ENCODE measurements around the gene ROPN1B. TPM values are rescaled to one million over a fixed set of nuclear protein-coding genes. Genes with fewer than 3 reads are reported as not detected.
A peak's percentile ranks its signal among the peaks of the same experiment; 100 is the strongest.
"Not testable (repeated sequence)": the region's sequence is repeated elsewhere in the genome, so short reads cannot be mapped to it uniquely, and the experiment has no call there.

Gene ROPN1B
- total RNA-seq = 1 to 10 TPM; 3.9 to 4.7 TPM

- H3K9me3 ChIP-seq, H3K27me3 ChIP-seq, H3K4me3 ChIP-seq: not testable (repeated sequence)
Measured at GRCh38 chr3:125968701-125969592, at the start of gene ROPN1B. Gene ROPN1B, plus strand, starts transcription at chr3:125969178. Its CDS starts 2,877 bp downstream, at chr3:125972055.

DNA sequence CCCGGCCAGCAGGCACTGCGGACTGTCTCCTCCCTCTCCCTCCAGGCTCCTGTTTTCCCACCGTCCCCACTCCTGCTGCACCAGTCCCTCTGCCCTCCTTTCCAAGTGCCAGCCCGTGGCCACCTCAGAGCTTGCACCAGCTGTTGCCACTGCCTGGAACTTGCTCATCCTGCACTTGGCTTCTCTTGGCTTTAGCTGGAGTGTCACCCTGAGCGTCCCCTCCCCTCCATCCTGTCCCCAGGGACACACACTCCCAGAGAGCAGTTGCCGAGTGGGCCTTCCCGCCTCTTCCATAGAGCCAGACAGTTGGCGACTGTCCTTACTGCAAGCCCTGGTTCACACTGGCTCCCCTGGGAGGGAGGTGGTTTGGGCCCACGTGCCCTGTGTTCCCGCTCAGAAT lies 48.8 kb upstream of the ROPN1B start:
- H3K27me3 ChIP-seq; H3K36me3 ChIP-seq; H3K27ac ChIP-seq; H3K9me3 ChIP-seq; H3K4me1 ChIP-seq; DNase-seq (ENCODE audit: low spot score); H3K4me3 ChIP-seq: not testable (repeated sequence)

More at GRCh38 chr3:125968701-125969592, at the start of gene ROPN1B:
- not testable (repeated sequence) for H3K36me3 ChIP-seq; H3K27ac ChIP-seq; DNase-seq (ENCODE audit: low spot score); H3K4me1 ChIP-seq

DNA sequence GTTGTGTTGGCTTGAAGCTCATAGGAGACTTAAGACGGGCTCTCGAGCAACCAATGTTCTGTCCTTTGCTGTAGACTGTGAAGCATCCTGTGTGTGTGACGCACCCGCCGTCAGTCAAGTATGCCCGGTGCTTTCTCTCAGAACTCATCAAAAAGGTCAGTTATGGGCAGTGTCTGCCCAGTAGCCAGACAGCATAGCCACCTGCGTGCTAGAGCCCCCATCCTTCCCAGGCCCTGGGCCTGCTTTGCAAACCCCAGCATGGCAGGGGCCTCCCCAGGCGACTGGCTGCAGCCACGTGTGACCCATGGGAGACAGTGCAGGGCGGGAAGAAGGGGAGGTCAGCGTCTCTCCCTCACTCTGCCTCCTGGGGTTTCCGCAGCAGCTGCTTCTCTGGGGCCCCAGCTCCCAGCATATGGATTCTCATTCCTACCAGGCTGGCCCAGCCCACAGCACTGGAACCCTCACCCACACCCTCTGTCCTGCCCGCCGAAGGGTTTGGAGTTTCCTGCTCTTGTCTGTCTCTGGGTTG lies 48.2 kb upstream of the ROPN1B start:
- not testable (repeated sequence) for H3K4me3 ChIP-seq; H3K4me1 ChIP-seq; H3K27me3 ChIP-seq; H3K27ac ChIP-seq; H3K36me3 ChIP-seq; DNase-seq (ENCODE audit: low spot score); H3K9me3 ChIP-seq

DNA sequence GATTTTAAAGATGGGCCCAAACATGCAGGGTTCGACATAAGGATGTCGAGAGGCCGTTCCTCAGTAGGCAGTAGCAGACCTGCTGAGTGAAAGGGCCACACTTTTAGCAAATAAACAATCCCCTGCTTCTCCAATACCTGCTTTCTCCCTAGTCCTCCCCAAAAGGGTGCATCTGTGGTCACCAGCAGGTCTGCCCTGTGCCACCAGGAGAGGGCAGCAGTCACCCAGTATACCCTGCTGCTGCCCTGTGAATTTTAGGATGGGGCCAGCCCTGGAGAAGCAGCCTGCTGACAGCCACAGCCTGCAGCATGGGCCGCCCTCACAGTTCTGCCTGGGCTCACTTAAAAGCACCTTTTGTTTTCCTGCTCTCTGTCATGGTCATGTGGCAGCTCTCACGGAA lies 47.3 kb upstream of the ROPN1B start:
- H3K9me3 ChIP-seq, H3K4me3 ChIP-seq: not testable (repeated sequence)

DNA sequence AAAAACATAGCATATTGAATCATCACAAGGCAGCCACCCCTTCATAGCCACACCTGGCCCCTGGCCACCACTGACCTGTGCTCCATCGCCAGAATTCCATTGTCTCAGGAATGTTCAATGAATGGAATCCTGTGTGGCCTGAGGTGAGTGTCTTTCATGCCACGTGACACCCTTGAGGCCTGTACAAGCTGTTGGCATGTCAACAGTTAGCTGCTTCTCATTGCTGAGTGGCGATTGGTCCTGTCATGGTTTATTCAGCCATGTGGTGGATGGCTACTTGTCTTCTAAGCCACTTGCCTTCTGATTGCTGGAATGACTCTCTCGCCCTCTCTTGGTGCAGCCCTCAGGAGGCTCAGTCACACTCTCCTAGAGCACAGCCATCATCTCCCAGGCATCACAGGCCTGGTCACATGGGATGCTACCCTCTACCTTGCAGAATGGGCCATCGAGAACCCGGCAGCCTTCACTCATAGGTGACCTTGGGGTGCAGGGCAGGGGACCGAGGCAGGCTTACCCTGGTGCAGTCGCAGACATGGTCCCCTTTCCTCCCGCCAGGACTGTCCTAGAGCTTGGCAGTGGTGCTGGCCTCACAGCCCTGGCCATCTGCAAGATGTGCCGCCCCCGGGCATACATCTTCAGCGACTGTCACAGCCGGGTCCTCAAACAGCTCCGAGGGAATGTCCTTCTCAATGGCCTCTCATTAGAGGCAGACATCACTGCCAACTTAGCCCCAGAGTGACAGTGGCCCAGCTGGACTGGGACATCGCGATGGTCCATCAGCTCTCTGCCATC lies 45.5 kb upstream of the ROPN1B start:
- DNase-seq (ENCODE audit: low spot score); H3K4me1 ChIP-seq; H3K4me3 ChIP-seq; H3K9me3 ChIP-seq; H3K27ac ChIP-seq; H3K27me3 ChIP-seq; H3K36me3 ChIP-seq: not testable (repeated sequence)

More for the DNA sequence above, 47.3 kb upstream of the ROPN1B start:
- TF ChIP-seq, protein P1, sequence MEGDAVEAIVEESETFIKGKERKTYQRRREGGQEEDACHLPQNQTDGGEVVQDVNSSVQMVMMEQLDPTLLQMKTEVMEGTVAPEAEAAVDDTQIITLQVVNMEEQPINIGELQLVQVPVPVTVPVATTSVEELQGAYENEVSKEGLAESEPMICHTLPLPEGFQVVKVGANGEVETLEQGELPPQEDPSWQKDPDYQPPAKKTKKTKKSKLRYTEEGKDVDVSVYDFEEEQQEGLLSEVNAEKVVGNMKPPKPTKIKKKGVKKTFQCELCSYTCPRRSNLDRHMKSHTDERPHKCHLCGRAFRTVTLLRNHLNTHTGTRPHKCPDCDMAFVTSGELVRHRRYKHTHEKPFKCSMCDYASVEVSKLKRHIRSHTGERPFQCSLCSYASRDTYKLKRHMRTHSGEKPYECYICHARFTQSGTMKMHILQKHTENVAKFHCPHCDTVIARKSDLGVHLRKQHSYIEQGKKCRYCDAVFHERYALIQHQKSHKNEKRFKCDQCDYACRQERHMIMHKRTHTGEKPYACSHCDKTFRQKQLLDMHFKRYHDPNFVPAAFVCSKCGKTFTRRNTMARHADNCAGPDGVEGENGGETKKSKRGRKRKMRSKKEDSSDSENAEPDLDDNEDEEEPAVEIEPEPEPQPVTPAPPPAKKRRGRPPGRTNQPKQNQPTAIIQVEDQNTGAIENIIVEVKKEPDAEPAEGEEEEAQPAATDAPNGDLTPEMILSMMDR (IDR thresholded peaks at IDR 0.05) = peak; percentile 38 to 66
- H3K27ac ChIP-seq; H3K36me3 ChIP-seq; H3K27me3 ChIP-seq; H3K4me1 ChIP-seq; DNase-seq (ENCODE audit: low spot score): not testable (repeated sequence)

GRCh38 chr3:125924276-125924675 lies 44.7 kb upstream of the ROPN1B start:
- H3K27ac ChIP-seq; DNase-seq (ENCODE audit: low spot score); H3K9me3 ChIP-seq; H3K27me3 ChIP-seq; H3K36me3 ChIP-seq; H3K4me1 ChIP-seq; H3K4me3 ChIP-seq: not testable (repeated sequence)

- H3K27ac ChIP-seq; H3K9me3 ChIP-seq; H3K4me3 ChIP-seq; DNase-seq (ENCODE audit: low spot score); H3K36me3 ChIP-seq; H3K4me1 ChIP-seq; H3K27me3 ChIP-seq: not testable (repeated sequence)
Measured at GRCh38 chr3:125925727-125926126, 43.3 kb upstream of the ROPN1B start.

DNA sequence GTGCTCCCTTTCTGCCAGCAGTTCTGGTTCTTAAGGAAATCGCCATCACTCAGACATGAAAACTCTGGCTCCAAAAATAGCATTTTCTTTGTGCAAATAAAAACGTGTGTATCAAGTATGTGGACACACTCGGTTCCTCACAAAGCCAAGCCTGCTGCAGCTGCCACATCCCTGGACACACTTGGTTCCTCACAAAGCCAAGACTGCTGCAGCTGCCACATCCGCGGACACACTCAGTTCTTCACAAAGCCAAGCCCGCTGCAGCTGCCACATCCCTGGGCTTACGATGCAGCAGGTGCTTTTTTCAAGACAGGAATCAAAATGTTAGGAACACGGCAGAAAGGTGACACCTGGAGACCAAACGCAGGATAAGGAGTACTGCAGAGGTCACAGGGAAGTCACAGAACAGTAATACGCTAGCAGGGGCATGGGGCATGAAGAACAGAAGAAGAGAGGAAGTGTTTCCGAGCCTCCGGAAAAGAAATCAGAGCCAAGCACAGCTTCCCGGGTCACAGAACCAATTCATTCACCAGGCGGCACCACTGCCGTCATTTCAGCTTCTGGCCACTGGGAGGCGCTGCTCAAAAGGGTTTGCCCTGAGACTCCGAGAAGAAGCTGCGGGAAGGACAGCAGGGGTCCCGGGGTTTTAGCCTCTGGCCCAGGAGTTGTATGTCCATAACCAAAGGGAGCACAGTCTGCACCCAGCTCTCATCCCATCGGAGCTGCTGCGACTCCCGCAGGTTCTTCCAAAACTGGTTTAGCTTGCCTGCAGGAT lies 40.0 kb upstream of the ROPN1B start:
- H3K4me1 ChIP-seq, H3K4me3 ChIP-seq, H3K27ac ChIP-seq, H3K36me3 ChIP-seq, H3K27me3 ChIP-seq, H3K9me3 ChIP-seq: not testable (repeated sequence)
- DNase-seq (ENCODE audit: low spot score) = peak; percentile 72
- TF ChIP-seq, protein P1 (IDR thresholded peaks at IDR 0.05) = peak; percentile 62 to 71

DNA sequence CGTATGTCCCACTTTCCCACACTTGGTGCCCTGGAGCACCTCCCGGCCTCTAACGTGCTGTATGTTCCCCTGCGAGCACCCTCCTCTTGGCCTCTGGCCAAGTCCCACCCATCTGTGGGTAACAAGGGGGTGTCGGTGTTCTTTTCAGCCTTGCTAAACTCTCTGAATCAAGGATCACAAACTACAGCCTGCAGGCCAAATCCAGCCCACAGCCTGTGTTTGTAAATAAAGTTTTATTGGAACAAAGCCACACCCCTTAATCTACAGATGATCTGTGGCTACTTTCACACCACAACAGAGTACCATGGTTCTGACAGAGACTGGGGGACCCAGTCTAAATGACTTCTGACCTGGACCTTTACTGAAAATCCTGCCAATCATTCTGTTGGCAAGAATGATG lies 39.2 kb upstream of the ROPN1B start:
- H3K4me1 ChIP-seq; H3K27me3 ChIP-seq; H3K27ac ChIP-seq; H3K9me3 ChIP-seq; H3K36me3 ChIP-seq; H3K4me3 ChIP-seq; DNase-seq (ENCODE audit: low spot score): not testable (repeated sequence)

GRCh38 chr3:125931355-125931880 lies 37.6 kb upstream of the ROPN1B start:
- not testable (repeated sequence) for H3K27ac ChIP-seq; DNase-seq (ENCODE audit: low spot score); H3K4me3 ChIP-seq; H3K36me3 ChIP-seq; H3K27me3 ChIP-seq; H3K4me1 ChIP-seq; H3K9me3 ChIP-seq

DNA sequence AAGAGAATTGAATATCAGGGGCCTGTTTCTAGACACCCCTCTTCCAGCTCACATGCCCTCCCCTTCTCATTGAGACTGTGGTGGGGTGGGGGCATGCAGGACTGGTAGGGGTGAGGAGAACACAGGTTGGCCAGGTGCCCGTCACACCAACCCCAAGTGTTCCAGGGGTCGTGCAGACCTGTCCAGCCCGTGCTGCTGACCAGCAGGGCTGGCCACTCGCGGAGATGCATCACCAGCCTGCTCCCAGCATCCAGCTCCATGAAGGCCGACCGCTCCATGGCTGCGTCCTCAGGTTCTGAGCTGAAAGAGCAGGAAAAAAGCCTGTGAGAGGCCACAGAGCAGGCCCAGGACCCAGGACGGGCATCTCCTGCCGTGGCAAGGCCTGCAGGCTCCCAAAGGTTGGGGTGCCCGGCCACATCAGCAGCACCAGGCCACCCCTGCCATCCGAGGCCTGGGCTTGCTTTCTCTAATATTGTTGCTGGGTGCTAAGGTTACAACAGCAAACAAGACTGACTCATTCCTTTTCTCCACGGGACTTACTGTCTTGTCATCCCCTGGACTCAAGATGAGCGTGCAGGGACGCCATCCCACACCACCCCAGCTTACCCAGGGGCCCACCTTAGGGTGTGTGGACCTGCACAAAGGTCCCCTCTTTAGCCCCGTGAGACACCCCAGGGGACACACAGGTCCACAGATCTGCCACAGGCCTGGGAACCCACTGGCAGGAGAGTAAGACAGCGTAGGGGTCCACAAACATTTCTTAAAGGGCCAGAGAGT lies 35.4 kb upstream of the ROPN1B start:
- H3K4me1 ChIP-seq; H3K36me3 ChIP-seq; DNase-seq (ENCODE audit: low spot score); H3K27ac ChIP-seq; H3K27me3 ChIP-seq; H3K9me3 ChIP-seq; H3K4me3 ChIP-seq: not testable (repeated sequence)
